Liver (tissue), 3 donors: ENCODE results near the gene VEGFD.

Experiments
- EGR1 ChIP-seq, 2 donors: IDR thresholded peaks; 2 replicates each; pipeline ENCODE4 v1.6.1; 2016 to 2018; ENCODE audit warnings: antibody characterized with exemption in 2 of 2, low read depth in 2 of 2
- FOXA1 ChIP-seq: IDR thresholded peaks from 2 replicates; pipeline ENCODE4 v1.6.1; 2016; ENCODE audit warnings: antibody characterized with exemption
- GABPA ChIP-seq, 2 donors: IDR thresholded peaks in 1 of 2; conservative IDR thresholded peaks in 1 of 2; 2 replicates each; pipeline ENCODE4 v1.6.1; 2016; ENCODE audit warnings: antibody characterized with exemption in 2 of 2, mild to moderate bottlenecking in 1 of 2, moderate library complexity in 1 of 2
- JUND ChIP-seq, 2 donors: IDR thresholded peaks; 2 replicates each; pipeline ENCODE4 v1.6.1; 2016; ENCODE audit warnings: antibody characterized with exemption in 2 of 2
- RXRA ChIP-seq, 2 donors: IDR thresholded peaks; 2 replicates each; pipeline ENCODE4 v1.6.1; 2017 to 2018; ENCODE audit warnings: antibody characterized with exemption in 2 of 2, mild to moderate bottlenecking in 1 of 2
- SP1 ChIP-seq: IDR thresholded peaks from 2 replicates; pipeline ENCODE4 v1.6.1; 2018; ENCODE audit warnings: antibody characterized with exemption, mild to moderate bottlenecking
- TAF1 ChIP-seq: conservative IDR thresholded peaks from 2 replicates; pipeline ENCODE4 v1.6.1; 2016; ENCODE audit warnings: antibody characterized with exemption, mild to moderate bottlenecking
- YY1 ChIP-seq: IDR thresholded peaks from 2 replicates; pipeline ENCODE4 v1.6.1; 2016; ENCODE audit warnings: antibody characterized with exemption, mild to moderate bottlenecking
- TF ChIP-seq, protein P1 (sequence below): fragments of 150-350 bp; IDR thresholded peaks from 2 replicates; pipeline ENCODE4 v1.5.1; 2017; ENCODE audit warnings: improper control_type of control experiment, low read depth, low read length; ENCODE audit not compliant: missing input control
- TF ChIP-seq, protein P2 (sequence below): IDR thresholded peaks from 2 replicates; pipeline ENCODE4 v1.6.1; 2016; ENCODE audit warnings: antibody characterized with exemption, mild to moderate bottlenecking
- TF ChIP-seq, protein P3 (sequence below): IDR thresholded peaks from 2 replicates; pipeline ENCODE4 v1.6.1; 2016; ENCODE audit warnings: antibody characterized with exemption
- donor health status: healthy.
- donor health status: healthy.

DNA sequence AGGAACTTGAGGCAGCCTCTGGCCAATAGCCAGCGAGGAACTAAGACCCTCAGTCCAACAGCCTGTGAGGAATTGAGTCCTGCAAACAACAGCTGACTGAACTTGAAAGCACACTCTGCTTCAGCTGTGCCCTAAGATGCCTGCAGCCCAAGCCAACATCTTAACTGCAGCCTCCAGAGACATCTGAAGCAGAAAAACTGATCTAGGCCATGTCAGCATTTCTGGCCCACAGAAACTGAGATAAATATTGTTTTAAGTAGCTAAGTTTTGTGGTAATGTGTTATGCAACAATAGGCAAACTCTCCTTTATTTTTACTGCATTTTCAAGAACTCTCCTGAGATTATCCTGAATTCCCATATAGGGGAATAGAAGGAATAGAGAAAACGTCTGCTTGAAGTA, 24.5 kb downstream of the VEGFD start:
- TF ChIP-seq, protein P1, sequence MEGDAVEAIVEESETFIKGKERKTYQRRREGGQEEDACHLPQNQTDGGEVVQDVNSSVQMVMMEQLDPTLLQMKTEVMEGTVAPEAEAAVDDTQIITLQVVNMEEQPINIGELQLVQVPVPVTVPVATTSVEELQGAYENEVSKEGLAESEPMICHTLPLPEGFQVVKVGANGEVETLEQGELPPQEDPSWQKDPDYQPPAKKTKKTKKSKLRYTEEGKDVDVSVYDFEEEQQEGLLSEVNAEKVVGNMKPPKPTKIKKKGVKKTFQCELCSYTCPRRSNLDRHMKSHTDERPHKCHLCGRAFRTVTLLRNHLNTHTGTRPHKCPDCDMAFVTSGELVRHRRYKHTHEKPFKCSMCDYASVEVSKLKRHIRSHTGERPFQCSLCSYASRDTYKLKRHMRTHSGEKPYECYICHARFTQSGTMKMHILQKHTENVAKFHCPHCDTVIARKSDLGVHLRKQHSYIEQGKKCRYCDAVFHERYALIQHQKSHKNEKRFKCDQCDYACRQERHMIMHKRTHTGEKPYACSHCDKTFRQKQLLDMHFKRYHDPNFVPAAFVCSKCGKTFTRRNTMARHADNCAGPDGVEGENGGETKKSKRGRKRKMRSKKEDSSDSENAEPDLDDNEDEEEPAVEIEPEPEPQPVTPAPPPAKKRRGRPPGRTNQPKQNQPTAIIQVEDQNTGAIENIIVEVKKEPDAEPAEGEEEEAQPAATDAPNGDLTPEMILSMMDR: no peak
- no peak for TF ChIP-seq TAF1
- no peak for TF ChIP-seq EGR1 (IDR thresholded peaks at IDR 0.05; ENCODE audit: low read depth in 2 of 2)
- TF ChIP-seq, protein P2, sequence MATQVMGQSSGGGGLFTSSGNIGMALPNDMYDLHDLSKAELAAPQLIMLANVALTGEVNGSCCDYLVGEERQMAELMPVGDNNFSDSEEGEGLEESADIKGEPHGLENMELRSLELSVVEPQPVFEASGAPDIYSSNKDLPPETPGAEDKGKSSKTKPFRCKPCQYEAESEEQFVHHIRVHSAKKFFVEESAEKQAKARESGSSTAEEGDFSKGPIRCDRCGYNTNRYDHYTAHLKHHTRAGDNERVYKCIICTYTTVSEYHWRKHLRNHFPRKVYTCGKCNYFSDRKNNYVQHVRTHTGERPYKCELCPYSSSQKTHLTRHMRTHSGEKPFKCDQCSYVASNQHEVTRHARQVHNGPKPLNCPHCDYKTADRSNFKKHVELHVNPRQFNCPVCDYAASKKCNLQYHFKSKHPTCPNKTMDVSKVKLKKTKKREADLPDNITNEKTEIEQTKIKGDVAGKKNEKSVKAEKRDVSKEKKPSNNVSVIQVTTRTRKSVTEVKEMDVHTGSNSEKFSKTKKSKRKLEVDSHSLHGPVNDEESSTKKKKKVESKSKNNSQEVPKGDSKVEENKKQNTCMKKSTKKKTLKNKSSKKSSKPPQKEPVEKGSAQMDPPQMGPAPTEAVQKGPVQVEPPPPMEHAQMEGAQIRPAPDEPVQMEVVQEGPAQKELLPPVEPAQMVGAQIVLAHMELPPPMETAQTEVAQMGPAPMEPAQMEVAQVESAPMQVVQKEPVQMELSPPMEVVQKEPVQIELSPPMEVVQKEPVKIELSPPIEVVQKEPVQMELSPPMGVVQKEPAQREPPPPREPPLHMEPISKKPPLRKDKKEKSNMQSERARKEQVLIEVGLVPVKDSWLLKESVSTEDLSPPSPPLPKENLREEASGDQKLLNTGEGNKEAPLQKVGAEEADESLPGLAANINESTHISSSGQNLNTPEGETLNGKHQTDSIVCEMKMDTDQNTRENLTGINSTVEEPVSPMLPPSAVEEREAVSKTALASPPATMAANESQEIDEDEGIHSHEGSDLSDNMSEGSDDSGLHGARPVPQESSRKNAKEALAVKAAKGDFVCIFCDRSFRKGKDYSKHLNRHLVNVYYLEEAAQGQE: no peak
- TF ChIP-seq GABPA (IDR thresholded peaks at IDR 0.05 in 1 of 2, conservative IDR thresholded peaks at IDR 0.05 in 1 of 2): no peak
- TF ChIP-seq RXRA (IDR thresholded peaks at IDR 0.05): no peak
- TF ChIP-seq JUND (IDR thresholded peaks at IDR 0.05): no peak
- no peak for TF ChIP-seq YY1
- TF ChIP-seq, protein P3, sequence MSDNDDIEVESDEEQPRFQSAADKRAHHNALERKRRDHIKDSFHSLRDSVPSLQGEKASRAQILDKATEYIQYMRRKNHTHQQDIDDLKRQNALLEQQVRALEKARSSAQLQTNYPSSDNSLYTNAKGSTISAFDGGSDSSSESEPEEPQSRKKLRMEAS: no peak
- no peak for TF ChIP-seq FOXA1
- TF ChIP-seq SP1: no peak
